ENCODE results near the gene PRKAR1A.

PRKAR1A gene

DNA sequence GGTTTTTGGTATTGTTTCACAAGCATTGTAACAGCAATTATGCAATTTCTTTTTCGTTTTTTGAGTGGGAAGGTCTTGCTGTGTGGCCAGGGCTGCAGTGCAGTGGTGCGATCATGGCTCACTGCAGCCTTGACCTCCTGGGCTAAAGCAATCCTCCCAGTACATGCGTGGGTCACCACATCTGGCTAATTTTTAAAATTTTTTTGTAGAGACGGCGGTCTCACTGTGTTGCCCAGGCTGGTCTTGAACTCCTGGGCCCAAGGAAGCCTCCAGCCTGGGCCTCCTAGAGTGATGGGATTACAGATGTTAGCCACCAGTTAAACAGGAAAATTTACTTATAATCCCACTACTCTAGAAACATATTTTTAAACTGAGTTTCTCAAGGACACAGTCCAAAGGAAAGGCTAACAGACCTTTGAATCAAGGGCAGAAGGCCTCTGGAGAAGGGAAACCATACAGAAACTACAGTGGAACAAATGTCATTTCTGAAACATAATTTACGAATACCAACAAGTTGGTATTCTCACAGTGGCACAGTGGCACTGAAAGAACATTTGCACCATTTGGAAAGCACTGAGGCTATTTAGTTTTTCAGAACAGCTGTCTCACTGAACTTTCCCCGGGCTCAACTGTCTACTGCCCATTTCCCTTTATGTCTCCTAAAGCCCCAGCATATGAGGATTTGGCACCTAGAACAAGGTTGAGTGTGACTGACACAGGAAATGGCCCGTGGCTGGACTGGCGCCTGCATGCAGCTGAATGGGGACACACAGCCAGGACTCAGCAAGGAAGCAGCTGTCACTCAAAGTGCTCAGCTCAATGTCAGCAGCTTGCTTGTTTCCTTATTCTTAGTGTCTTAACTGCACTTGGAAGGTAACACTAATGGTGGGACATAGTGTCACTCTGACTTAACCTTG is 2.8 kb upstream of the PRKAR1A start:
- peak; percentile 41 to 74 for DNase-seq (ENCODE audit: low read depth in 1 of 2, low spot score in 1 of 2)
- Histone ChIP-seq H3K4me3 (replicated peaks; ENCODE audit: insufficient read depth, low read length) (no peak overlapping the region), H3K27ac (replicated peaks) (peak overlapping the region; percentile 72), H3K27me3 (ENCODE audit: insufficient read depth, poor library complexity, severe bottlenecking) (no peaks in the 10 kb centered on the region)
- TF ChIP-seq SPI1 (IDR thresholded peaks at IDR 0.05; ENCODE audit: borderline replicate concordance, low read depth): no peak
- no peak for TF ChIP-seq CTCF (IDR thresholded peaks at IDR 0.05; ENCODE audit: insufficient read depth, low read length)
- TF ChIP-seq POLR2AphosphoS5 (IDR thresholded peaks at IDR 0.05; ENCODE audit: low read depth): no peak
- TF ChIP-seq, protein P1, sequence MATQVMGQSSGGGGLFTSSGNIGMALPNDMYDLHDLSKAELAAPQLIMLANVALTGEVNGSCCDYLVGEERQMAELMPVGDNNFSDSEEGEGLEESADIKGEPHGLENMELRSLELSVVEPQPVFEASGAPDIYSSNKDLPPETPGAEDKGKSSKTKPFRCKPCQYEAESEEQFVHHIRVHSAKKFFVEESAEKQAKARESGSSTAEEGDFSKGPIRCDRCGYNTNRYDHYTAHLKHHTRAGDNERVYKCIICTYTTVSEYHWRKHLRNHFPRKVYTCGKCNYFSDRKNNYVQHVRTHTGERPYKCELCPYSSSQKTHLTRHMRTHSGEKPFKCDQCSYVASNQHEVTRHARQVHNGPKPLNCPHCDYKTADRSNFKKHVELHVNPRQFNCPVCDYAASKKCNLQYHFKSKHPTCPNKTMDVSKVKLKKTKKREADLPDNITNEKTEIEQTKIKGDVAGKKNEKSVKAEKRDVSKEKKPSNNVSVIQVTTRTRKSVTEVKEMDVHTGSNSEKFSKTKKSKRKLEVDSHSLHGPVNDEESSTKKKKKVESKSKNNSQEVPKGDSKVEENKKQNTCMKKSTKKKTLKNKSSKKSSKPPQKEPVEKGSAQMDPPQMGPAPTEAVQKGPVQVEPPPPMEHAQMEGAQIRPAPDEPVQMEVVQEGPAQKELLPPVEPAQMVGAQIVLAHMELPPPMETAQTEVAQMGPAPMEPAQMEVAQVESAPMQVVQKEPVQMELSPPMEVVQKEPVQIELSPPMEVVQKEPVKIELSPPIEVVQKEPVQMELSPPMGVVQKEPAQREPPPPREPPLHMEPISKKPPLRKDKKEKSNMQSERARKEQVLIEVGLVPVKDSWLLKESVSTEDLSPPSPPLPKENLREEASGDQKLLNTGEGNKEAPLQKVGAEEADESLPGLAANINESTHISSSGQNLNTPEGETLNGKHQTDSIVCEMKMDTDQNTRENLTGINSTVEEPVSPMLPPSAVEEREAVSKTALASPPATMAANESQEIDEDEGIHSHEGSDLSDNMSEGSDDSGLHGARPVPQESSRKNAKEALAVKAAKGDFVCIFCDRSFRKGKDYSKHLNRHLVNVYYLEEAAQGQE (IDR thresholded peaks at IDR 0.05; ENCODE audit: insufficient replicate concordance, low read depth): no peak
- TF ChIP-seq GABPA (IDR thresholded peaks at IDR 0.05; ENCODE audit: low read depth): no peak

DNA sequence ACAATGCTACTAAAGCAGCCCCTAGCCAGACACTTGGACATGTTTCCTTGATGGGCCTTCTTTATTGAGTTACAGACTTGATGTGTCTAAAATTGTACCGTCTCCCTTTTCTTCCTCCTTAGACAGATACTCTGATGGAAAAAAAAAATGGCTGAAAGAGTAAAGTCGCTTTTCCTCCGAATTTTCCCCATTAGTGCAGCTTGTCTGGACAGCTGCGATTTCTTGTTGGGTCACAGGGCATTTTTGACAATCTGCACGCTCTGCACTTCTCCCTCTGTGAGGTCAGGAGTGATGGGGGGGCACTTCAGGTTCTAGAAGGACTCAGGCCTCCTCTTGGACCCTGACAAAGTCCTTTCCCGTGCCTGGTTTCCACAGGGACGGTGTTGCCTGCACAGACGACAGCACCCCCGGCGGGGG is 968 bp upstream of the PRKAR1A start:
- H3K27me3 ChIP-seq (ENCODE audit: insufficient read depth, poor library complexity, severe bottlenecking): no peaks in the 10 kb centered on the region
- peak overlapping the region; percentile 20; the same call in 1 of the 2 replicates for H3K27ac ChIP-seq (replicated peaks)
- TF ChIP-seq POLR2AphosphoS5 (IDR thresholded peaks at IDR 0.05; ENCODE audit: low read depth): no peak
- no peak for TF ChIP-seq SPI1 (IDR thresholded peaks at IDR 0.05; ENCODE audit: borderline replicate concordance, low read depth)
- TF ChIP-seq GABPA (IDR thresholded peaks at IDR 0.05; ENCODE audit: low read depth): no peak
- no peak for TF ChIP-seq CTCF (IDR thresholded peaks at IDR 0.05; ENCODE audit: insufficient read depth, low read length)
- TF ChIP-seq, protein P1 (IDR thresholded peaks at IDR 0.05; ENCODE audit: insufficient replicate concordance, low read depth): no peak
- peak overlapping the region; percentile 67 for H3K4me3 ChIP-seq (replicated peaks; ENCODE audit: insufficient read depth, low read length)
- no peak for DNase-seq (ENCODE audit: low read depth in 1 of 2, low spot score in 1 of 2)

GRCh38 chr17:68511671-68512246 is 471 bp upstream of the PRKAR1A start:
- Histone ChIP-seq H3K4me3 (replicated peaks; ENCODE audit: insufficient read depth, low read length) (peak overlapping the region; percentile 67), H3K27me3 (ENCODE audit: insufficient read depth, poor library complexity, severe bottlenecking) (no peaks in the 10 kb centered on the region), H3K27ac (replicated peaks) (peak overlapping the region; percentile 95)
- TF ChIP-seq, protein P1 (IDR thresholded peaks at IDR 0.05; ENCODE audit: insufficient replicate concordance, low read depth): no peak
- TF ChIP-seq GABPA (IDR thresholded peaks at IDR 0.05; ENCODE audit: low read depth) (no peak), SPI1 (IDR thresholded peaks at IDR 0.05; ENCODE audit: borderline replicate concordance, low read depth) (no peak; the same call in 1 of the 2 replicates), POLR2AphosphoS5 (IDR thresholded peaks at IDR 0.05; ENCODE audit: low read depth) (no peak), CTCF (IDR thresholded peaks at IDR 0.05; ENCODE audit: insufficient read depth, low read length) (no peak)
- DNase-seq (ENCODE audit: low read depth in 1 of 2, low spot score in 1 of 2): peak in 1 of 2 experiments; percentile 42
